Activated naive CD8-positive, alpha-beta T cell treated with anti-CD3 and anti-CD28 coated beads, Interleukin-2, amount 50 U/mL, for 16 hours (primary cell): ENCODE results near the gene SPNS2.
"Not testable (repeated sequence)": the region's sequence is repeated elsewhere in the genome, so short reads cannot be mapped to it uniquely, and the experiment has no call there.

Experiments used
- DNase-seq: peaks from one replicate; pipeline ENCODE4 v3.0.0-alpha.2; 2020; ENCODE audit warnings: low read depth, low spot score

SPNS2 gene

DNA sequence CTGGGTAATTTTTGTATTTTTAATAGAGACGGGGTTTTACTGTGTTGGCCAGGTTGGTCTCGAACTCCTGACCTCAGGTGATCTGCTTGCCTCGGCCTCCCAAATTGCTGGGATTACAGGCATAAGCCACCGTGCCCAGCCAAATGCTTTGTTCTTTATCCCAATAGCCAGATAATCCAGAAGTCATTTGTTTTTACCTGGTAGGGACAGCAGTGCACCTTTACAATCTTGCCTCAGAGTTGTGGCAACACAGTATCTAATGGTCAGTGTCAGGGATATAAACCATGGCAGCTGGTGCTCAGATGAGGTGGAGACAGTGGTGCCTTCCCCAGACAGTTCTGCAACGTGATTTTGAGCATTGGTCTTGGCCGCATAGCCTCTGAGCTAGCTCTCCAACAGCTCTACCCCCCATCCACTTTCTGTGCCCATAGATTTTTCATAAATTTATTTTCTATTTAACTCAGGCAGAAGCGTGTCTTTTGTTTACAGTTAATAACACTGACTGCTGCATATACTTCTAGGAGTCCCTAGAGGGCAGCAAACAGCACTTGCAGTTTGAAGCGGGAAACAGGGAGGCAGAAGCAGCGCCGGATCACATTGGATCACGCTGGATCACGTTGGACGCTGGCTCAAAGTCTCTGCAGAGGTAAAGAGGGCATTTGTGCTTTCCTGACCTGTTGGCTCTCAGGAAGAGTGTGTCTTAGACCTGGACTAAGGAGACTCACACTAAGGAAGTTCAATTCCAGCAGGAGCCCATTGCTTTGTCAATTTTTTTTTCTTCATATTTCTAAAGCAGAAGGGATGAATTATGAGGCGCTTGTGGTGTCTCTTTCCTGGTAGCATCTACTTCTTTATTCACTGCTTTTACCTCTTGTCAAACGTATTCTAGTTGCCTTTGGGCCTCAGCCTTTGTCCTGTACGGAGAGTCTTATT is 66.8 kb downstream of the SPNS2 start:
- no peak for DNase-seq

- DNase-seq, result no peak
These were observed 68.1 kb downstream of the SPNS2 start for GRCh38 chr17:4566785-4567184.

- no peak for DNase-seq
These were observed 70.9 kb downstream of the SPNS2 start for GRCh38 chr17:4569591-4569990.

GRCh38 chr17:4572131-4572530 is 73.5 kb downstream of the SPNS2 start:
- no peak for DNase-seq

- no peak for DNase-seq
These were observed 74.4 kb downstream of the SPNS2 start for GRCh38 chr17:4573115-4573514.

DNA sequence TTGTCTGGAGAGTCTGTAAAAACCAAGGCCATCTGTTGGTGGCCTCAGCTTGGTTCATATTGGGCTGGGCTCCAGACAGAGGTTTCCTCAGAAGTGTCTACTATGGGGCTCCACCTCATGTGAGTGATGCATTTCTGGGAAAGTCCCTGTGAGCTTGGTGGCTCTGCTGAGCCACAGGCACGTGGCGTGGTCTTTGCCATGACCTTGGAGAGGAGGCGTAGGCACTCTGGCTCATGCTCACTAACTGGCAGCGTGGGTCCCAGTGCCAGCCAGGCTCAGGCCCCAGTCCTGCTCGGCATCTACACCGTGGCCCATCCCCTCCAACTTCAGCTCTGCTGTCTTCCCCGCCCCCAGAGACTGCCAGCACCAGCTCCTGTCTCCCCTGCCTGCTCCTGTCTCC is 75.0 kb downstream of the SPNS2 start:
- DNase-seq, result no peak

DNA sequence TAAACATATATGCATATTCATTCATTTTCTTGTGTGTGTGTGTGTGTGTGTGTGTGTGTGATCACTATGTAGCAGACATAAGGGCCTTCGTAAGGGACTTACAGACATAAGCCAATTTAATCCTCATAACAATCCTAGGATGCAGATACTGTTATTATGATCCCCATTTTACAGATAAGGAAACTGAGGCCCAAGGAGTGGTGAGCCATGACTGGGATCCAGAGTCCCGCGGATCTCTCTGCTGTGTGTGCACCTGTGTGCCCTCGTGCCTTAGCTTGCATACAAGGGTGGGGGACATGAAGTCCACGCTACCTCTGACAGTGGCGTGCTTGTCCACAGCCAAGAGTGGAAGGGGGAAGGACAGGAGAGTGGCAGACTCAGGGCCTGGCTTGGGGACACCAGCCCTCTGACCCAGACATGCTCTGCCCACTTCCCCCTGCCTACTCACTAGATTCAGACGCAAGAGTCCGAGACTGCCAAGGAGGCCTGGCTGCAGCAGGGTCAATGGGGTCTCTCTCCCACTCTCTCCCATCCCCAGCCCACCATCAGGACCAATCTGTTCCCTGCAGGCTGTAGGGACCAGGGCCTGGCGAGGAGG is 75.9 kb downstream of the SPNS2 start:
- DNase-seq, result no peak

- no peak for DNase-seq
These were observed 77.5 kb downstream of the SPNS2 start for GRCh38 chr17:4576161-4576558.

DNA sequence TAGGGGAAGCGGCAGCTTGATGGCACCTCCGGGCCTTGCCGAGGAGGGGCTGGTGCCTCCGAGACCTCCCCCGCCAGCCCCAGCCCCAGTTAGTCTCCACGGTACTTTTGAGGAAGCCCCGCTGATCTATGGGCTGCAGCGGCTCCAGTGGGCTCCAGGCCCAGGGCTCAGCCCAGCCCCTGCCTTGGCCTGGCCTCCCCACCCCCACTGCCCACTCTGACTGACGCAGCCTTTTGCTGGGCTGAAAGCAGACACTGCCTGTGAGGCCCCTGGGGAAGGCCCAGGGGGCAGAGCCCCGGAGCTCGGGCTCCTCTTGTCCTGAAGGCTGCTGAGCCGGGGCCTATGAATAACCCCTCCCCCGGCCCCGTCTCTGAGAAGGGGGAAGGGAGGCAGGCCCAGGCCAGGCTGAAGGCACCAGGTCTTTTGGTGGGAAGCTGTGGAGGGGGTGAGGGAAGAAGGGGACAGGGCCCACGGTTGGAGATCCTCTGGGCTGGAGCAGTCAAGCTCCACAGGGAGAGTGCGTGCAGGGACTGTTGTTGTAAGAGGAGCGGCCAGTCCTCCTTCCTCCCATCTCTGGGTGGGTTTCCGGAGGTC is 78.1 kb downstream of the SPNS2 start:
- no peak for DNase-seq

GRCh38 chr17:4577386-4577993 is 78.8 kb downstream of the SPNS2 start:
- DNase-seq, result no peak

DNA sequence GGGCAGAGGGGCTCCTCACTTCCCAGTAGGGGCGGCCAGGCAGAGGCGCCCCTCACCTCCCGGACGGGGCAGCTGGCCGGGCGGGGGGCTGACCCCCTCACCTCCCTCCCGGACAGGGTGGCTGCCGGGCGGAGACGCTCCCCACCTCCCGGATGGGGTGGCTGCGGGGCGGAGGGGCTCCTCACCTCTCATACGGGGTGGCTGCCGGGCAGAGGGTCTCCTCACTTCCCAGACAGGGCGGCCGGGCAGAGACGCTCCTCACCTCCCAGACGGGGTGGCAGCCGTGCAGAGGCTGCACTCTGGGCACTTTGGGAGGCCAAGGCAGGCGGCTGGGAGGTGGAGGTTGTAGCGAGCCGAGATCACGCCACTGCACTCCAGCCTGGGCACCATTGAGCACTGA is 79.7 kb downstream of the SPNS2 start:
- DNase-seq, result not testable (repeated sequence)

- no peak for DNase-seq
These were observed 81.0 kb downstream of the SPNS2 start for GRCh38 chr17:4579678-4580077.

- no peak for DNase-seq
These were observed 81.6 kb downstream of the SPNS2 start for GRCh38 chr17:4580291-4580690.

DNA sequence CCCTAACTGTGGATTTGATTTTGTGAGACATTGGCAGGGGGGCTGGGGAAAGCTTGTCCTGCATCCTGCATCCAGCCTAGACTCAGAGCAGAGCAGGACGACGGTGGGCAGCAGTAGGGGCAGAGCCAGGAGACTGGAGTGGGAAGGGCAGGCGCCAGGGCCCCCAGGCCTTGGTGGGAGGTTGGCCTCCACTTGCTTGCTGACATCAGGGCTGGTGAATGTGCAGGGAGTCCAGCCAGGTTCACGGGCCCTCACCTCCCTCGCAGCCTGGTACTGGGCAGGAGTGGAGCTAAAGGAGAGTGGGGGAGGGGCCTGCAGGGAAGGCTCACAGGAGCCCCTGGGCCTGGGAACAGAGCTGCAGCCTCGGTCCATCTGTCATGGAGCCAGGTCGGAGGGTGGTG is 83.4 kb downstream of the SPNS2 start:
- no peak for DNase-seq

DNA sequence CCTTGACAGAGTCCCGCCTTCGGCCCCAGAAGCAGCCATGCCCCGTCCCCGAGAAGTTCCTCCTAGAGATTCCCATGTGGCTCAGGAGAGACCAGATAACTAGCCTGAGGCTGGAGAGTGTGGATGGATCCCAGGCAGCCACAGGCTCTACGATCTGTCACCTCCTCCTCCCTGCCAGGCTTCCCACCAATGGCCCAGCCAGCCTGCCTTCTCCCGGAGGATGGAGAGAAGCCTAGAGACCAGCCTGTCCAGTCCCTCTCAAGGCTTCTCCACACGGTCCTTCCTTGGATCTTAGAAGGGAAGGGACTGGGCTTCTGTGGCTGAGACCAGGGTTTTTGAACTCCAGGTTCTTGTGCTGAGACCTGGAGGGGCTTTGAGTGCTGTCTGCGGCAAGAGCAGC is 84.0 kb downstream of the SPNS2 start:
- no peak for DNase-seq

GRCh38 chr17:4583206-4583605 is 84.5 kb downstream of the SPNS2 start:
- DNase-seq, result no peak

GRCh38 chr17:4583782-4584100 is 85.1 kb downstream of the SPNS2 start:
- DNase-seq, result no peak

GRCh38 chr17:4584101-4584916 is 85.6 kb downstream of the SPNS2 start, which contains the start of gene SMTNL2:
Gene SMTNL2 (plus strand): TSS chr17:4584529. CDS start chr17:4584606, 77 bp downstream.
- no peak for DNase-seq

GRCh38 chr17:4584917-4585637 is 86.4 kb downstream of the SPNS2 start:
- no peak for DNase-seq

DNA sequence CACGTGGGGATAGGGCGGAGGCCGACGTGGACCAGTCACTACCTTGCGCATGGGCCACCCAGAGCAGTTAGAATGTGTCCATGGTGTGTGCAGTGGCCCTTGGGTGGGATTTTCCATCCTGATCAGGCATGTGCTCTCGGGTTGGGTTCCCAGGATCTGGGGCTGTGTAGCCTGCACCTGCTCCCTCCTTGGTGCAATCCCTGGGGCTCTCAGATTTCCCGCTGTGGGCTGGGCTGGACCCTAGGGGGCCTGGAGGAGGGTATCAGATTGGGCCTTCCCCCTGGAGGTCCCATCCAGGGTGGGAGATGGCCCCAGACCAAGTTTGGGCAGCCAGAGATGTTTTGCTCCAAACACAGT is 86.9 kb downstream of the SPNS2 start:
- DNase-seq, result no peak

- DNase-seq, result no peak
These were observed 87.4 kb downstream of the SPNS2 start for GRCh38 chr17:4586043-4586442.
